B cell (primary cell): ENCODE results near the gene PLEKHM2. TPM values are rescaled to one million over a fixed set of nuclear protein-coding genes. Genes with fewer than 3 reads are reported as not detected.

Experiments used
- ATAC-seq: fragments of 200-7000 bp; cut with Tn5 transposase; one replicate; pipeline ENCODE4 v1.10.0; 2021; ENCODE audit warnings: low read depth, mild to moderate bottlenecking, moderate number of reproducible peaks, moderate library complexity
- CTCF ChIA-PET: fragments of 350-600 bp; sonication (Branson Sonifier 250); formaldehyde crosslinking; loops from one replicate; lab custom pipeline; 2021; ENCODE audit warnings: antibody characterized with exemption, inconsistent platforms; lab: Charles Lee
- POLR2A ChIA-PET: fragments of 350-600 bp; sonication (Branson Sonifier 250); formaldehyde crosslinking; loops from one replicate; lab custom pipeline; 2021; ENCODE audit warnings: antibody characterized with exemption; lab: Charles Lee
- DNase-seq: peaks from one replicate; pipeline ENCODE4 v3.0.0; 2013
- H2AFZ ChIP-seq: 2 replicates; pipeline ENCODE4 v1.6.1; 2012; ENCODE audit warnings: mild to moderate bottlenecking, low read depth, low read length; ENCODE audit not compliant: insufficient read depth, poor library complexity, severe bottlenecking
- H3K27ac ChIP-seq, 2 donors: 1 replicate in 1 of 2; 2 replicates in 1 of 2; pipeline ENCODE4 v1.5.1; 2012 to 2013; ENCODE audit warnings: low read length in 2 of 2, mild to moderate bottlenecking in 2 of 2, moderate library complexity in 1 of 2
- H3K27me3 ChIP-seq, 4 experiments: fragments of 200-600 bp in 1 of 4; sonication (generic) in 1 of 4; replicated peaks in 1 of 4; 1 replicate in 2 of 4; 2 replicates in 2 of 4; pipeline versions ENCODE4 v1.6.1 to v1.7.0; 2013 to 2016; ENCODE audit warnings: low read length in 3 of 4, mild to moderate bottlenecking in 2 of 4, mixed read lengths in 1 of 4, moderate library complexity in 1 of 4; ENCODE audit not compliant: insufficient read depth in 4 of 4, control insufficient read depth in 3 of 4; ENCODE audit errors: control extremely low read depth in 1 of 4
- H3K36me3 ChIP-seq, 2 experiments: replicated peaks in 1 of 2; 1 replicate in 1 of 2; 2 replicates in 1 of 2; pipeline versions ENCODE4 v1.6.1 to v1.7.1; 2013; ENCODE audit warnings: low read length in 1 of 2; ENCODE audit not compliant: insufficient read depth in 2 of 2, control insufficient read depth in 1 of 2; ENCODE audit errors: control extremely low read depth in 1 of 2, extremely low read depth in 1 of 2
- H3K4me1 ChIP-seq, 2 donors: fragments of 200-600 bp in 1 of 2; sonication (generic) in 1 of 2; 1 replicate in 1 of 2; 2 replicates in 1 of 2; pipeline versions ENCODE4 v1.5.1 to v1.6.1; 2013 to 2017; ENCODE audit warnings: low read length in 2 of 2; ENCODE audit not compliant: control insufficient read depth in 2 of 2, insufficient read depth in 2 of 2
- H3K4me2 ChIP-seq: replicated peaks from 2 replicates; pipeline ENCODE3; 2012; ENCODE audit warnings: mild to moderate bottlenecking, low read depth, low read length; ENCODE audit not compliant: poor library complexity, severe bottlenecking
- H3K4me3 ChIP-seq, 5 experiments: fragments of 200-600 bp in 1 of 5; sonication (generic) in 1 of 5; 1 replicate in 3 of 5; 2 replicates in 2 of 5; pipeline versions ENCODE4 v1.5.1 to v1.7.0; 2011 to 2016; ENCODE audit warnings: low read length in 4 of 5, mild to moderate bottlenecking in 4 of 5, low read depth in 2 of 5, control low read depth in 1 of 5, moderate library complexity in 1 of 5; ENCODE audit not compliant: insufficient read depth in 1 of 5; ENCODE audit errors: control extremely low read depth in 1 of 5, extremely low read depth in 1 of 5
- H3K79me2 ChIP-seq: fragments of 200-600 bp; sonication (generic); one replicate; pipeline ENCODE4 v1.6.0; 2016; ENCODE audit warnings: low read length; ENCODE audit not compliant: control insufficient read depth, insufficient read depth
- H3K9ac ChIP-seq: fragments of 200-600 bp; sonication (generic); 2 replicates; pipeline ENCODE4 v1.6.1; 2017; ENCODE audit warnings: mild to moderate bottlenecking, low read length, moderate library complexity
- H3K9me3 ChIP-seq, 3 donors: one replicate each; pipeline versions ENCODE4 v1.6.1 to v1.7.1; 2013; ENCODE audit warnings: low read length in 2 of 3; ENCODE audit not compliant: control insufficient read depth in 2 of 3, insufficient read depth in 1 of 3; ENCODE audit errors: control extremely low read depth in 1 of 3
- H4K20me1 ChIP-seq: 2 replicates; pipeline ENCODE4 v1.6.0; 2012; ENCODE audit warnings: mild to moderate bottlenecking, low read length; ENCODE audit not compliant: insufficient read depth, control insufficient read depth, poor library complexity, severe bottlenecking
- H3K27ac Mint-ChIP-seq: one replicate; pipeline ENCODE4 v1.8.0; 2021; ENCODE audit warnings: mixed read lengths
- H3K27me3 Mint-ChIP-seq: one replicate; pipeline ENCODE4 v1.8.0; 2021; ENCODE audit warnings: mixed read lengths
- H3K4me1 Mint-ChIP-seq: one replicate; pipeline ENCODE4 v1.8.0; 2021; ENCODE audit warnings: mixed read lengths
- H3K4me3 Mint-ChIP-seq: one replicate; pipeline ENCODE4 v1.8.0; 2021; ENCODE audit warnings: mixed read lengths
- H3K9me3 Mint-ChIP-seq: one replicate; pipeline ENCODE4 v1.8.0; 2022; ENCODE audit warnings: mixed read lengths; ENCODE audit not compliant: insufficient read depth
- CTCF ChIP-seq: fragments of 200-600 bp; IDR thresholded peaks from one replicate; pipeline ENCODE4 v1.8.0; 2022; ENCODE audit warnings: antibody characterized with exemption, mild to moderate bottlenecking
- EZH2 ChIP-seq: IDR thresholded peaks from 2 replicates; pipeline ENCODE4 v1.6.1; 2012; ENCODE audit warnings: borderline replicate concordance, low read depth, mild to moderate bottlenecking, moderate library complexity, low read length; ENCODE audit not compliant: insufficient read depth, poor library complexity, severe bottlenecking
- WGBS: methylation state at CpG from one replicate; pipeline ENCODE4 v1.1.5; 2013; ENCODE audit warnings: missing lambda C conversion rate; ENCODE audit not compliant: insufficient coverage; 5-methylcytosine and 5-hydroxymethylcytosine counted together
- intact Hi-C: fragments of 100-400 bp; cut with micrococcal nuclease; formaldehyde crosslinking; loops from one replicate; pipeline ENCODE4 v1.10.0; 2022
- polyA plus RNA-seq: library from polyadenylated mRNA; depleted of rRNA; stranded (reverse); fragments of >200 nt; gene quantifications from 2 replicates; pipeline ENCODE4 v1.2.3, GENCODE V29; 2012
- total RNA-seq, 2 donors: library from RNA; stranded (reverse); fragments of 120-200 nt in 1 of 2; gene quantifications; 1 replicate in 1 of 2; 2 replicates in 1 of 2; pipeline versions ENCODE4 v1.2.3 to v1.2.4, GENCODE V29; 2013 to 2022

PLEKHM2 gene
- total and polyA plus RNA-seq, 2 donors (not counting 1 experiment from before 2014, with no cell fraction given) = 99.7 to 120 TPM

- no peak for DNase-seq
- 87% methylated on average over 14 of the region's 14 CpGs for WGBS
- intact Hi-C loops = no loop called here
- H3K4me2 ChIP-seq = no peak overlapping the region
- no peaks in the 10 kb centered on the region for H3K36me3 ChIP-seq
- Mint-ChIP-seq H3K9me3 (no peaks in the 10 kb centered on the region), H3K27ac (no peak overlapping the region), H3K4me3 (no peak overlapping the region), H3K4me1 (no peaks in the 10 kb centered on the region), H3K27me3 (peaks cover 27% of the 10 kb centered on the region)
- POLR2A ChIA-PET = no interaction called here
- H3K4me3 ChIP-seq = no peak overlapping the region
- H4K20me1 ChIP-seq = no peaks in the 10 kb centered on the region
- ATAC-seq = no peak
- no peak overlapping the region for H3K27ac ChIP-seq
- no peak overlapping the region for H2AFZ ChIP-seq
- H3K9ac ChIP-seq = no peak overlapping the region
- TF ChIP-seq CTCF (no peak), EZH2 (no peak)
- CTCF ChIA-PET = no interaction called here
- H3K9me3 ChIP-seq = no peaks in the 10 kb centered on the region
- no peaks in the 10 kb centered on the region for H3K4me1 ChIP-seq
- peaks cover 0 to 9% (median 0%) of the 10 kb centered on the region in 4 experiments for H3K27me3 ChIP-seq
- H3K79me2 ChIP-seq = no peaks in the 10 kb centered on the region
These were observed 86.3 kb downstream of the PLEKHM2 start for GRCh38 chr1:15770313-15770962.

- H2AFZ ChIP-seq = no peak overlapping the region
- no peak overlapping the region for H3K27ac ChIP-seq
- DNase-seq (no peak), ATAC-seq (no peak)
- H3K36me3 ChIP-seq = no peaks in the 10 kb centered on the region
- no peaks in the 10 kb centered on the region for H3K9me3 ChIP-seq
- peaks cover 24% of the 10 kb centered on the region for H3K27me3 Mint-ChIP-seq
- TF ChIP-seq EZH2 = no peak
- peaks cover 0 to 8% (median 0%) of the 10 kb centered on the region in 4 experiments for H3K27me3 ChIP-seq
- no peak overlapping the region for H3K4me3 Mint-ChIP-seq
- ChIA-PET POLR2A (no interaction called here), CTCF (no interaction called here)
- no peaks in the 10 kb centered on the region for H4K20me1 ChIP-seq
- H3K4me2 ChIP-seq = no peak overlapping the region
- no peak overlapping the region for H3K4me3 ChIP-seq
- no peaks in the 10 kb centered on the region for H3K79me2 ChIP-seq
- no peaks in the 10 kb centered on the region for H3K4me1 ChIP-seq
- no peak overlapping the region for H3K9ac ChIP-seq
- no peaks in the 10 kb centered on the region for H3K4me1 Mint-ChIP-seq
- WGBS = 100% methylated on average over 4 of the region's 6 CpGs
- no peaks in the 10 kb centered on the region for H3K9me3 Mint-ChIP-seq
- H3K27ac Mint-ChIP-seq = no peak overlapping the region
- intact Hi-C loops = no loop called here
These were observed 87.9 kb downstream of the PLEKHM2 start for GRCh38 chr1:15771836-15772515.
